GM21723 (cell line): Measurements from ENCODE around the gene ZNF484.
"Not testable (repeated sequence)": the region's sequence is repeated elsewhere in the genome, so short reads cannot be mapped to it uniquely, and the experiment has no call there.

Experiments used
- ATAC-seq: cut with Tn5 transposase; IDR thresholded peaks from one replicate; pipeline ENCODE4 v1.9.1; 2021; ENCODE audit warnings: mild to moderate bottlenecking, moderate library complexity; ENCODE audit not compliant: unreplicated experiment

ZNF484 gene

DNA sequence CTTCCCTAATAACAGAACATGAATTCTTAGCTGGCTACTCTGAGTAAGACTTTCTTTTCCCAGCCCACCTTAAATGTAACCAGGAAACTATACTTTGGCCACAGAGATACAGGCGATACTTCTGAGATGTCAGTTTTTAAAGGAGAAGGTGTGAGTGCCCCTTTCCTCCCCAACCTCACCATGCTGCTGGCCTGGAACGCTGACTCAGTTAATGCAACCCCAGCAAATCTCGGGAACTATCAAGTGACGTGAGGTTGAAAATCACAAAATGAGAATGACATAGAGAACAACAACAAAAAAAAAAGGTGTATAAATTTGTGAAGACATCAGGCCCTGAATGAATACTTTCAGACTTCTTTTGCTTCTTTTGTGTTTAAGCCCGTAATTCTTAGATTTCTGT lies 13.7 kb downstream of the ZNF484 start:
- ATAC-seq, result no peak

GRCh38 chr9:92860867-92861266 lies 17.0 kb downstream of the ZNF484 start:
- no peak for ATAC-seq

GRCh38 chr9:92857236-92857635 lies 20.6 kb downstream of the ZNF484 start:
- ATAC-seq, result no peak

- no peak for ATAC-seq
Measured at GRCh38 chr9:92853716-92854115, 24.1 kb downstream of the ZNF484 start.

DNA sequence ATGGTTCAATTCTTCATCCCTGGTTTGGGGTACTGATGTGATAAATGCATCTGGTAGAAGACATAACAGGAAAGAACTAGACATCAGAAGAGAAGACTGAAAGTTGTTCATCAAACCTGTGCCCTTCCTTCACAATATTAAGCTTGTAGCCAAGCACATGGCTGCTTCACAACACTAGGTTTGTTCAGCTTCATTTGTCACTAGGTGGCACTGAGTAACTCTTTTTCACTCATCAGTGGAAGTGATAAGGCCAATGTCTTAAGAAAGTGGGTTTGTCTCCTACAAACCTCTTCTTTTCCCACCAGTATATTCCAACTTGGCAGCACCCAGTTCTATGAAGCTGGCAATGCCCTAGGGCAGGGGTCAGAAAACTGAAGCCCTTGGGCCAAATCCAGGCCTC lies 26.9 kb downstream of the ZNF484 start:
- no peak for ATAC-seq

- not testable (repeated sequence) for ATAC-seq
Measured at GRCh38 chr9:92848740-92849139, 29.1 kb downstream of the ZNF484 start.

DNA sequence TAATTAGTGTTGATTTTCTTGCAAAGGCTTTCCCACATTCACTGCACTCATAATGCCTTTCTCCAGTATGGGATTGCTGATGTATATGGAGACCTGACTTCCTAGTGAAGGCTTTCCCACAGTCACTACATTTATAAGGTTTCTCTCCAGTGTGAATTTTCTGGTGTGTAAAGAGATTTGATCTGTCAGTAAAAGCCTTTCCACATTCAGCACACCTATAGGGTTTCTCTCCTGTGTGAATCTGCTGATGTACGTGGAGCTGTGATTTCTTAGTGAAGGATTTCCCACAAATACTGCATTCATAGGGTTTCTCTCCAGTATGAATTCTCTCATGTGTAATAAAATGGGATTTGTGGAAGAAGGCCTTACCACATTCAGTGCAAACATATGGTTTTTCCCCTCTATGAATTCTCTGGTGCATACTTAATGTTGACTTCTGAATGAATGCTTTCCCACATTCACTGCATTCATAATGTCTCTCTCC lies 31.1 kb downstream of the ZNF484 start:
- ATAC-seq, result no peak

GRCh38 chr9:92838411-92838810 lies 39.4 kb downstream of the ZNF484 start:
- ATAC-seq, result not testable (repeated sequence)

GRCh38 chr9:92837191-92837590 lies 40.6 kb downstream of the ZNF484 start:
- ATAC-seq, result no peak

DNA sequence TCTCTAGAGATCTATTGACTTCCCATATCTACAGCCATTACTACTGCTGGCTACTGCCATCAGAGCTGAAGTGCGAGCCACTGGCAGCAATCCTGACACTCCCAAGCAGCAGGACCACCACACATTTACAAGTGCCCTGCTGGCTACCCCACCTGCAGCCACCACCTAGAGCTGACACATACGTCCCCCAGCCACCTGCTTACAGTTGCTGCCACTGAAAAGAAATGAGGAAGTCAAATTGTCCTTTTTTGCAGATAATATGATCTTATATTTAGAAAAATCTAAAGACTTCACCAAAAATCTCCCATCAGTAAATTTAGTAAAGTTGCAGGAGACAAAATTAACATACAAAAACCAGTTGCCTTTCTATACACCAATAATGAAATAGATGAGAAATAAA lies 48.4 kb downstream of the ZNF484 start:
- ATAC-seq, result no peak

- not testable (repeated sequence) for ATAC-seq
Measured at GRCh38 chr9:92825065-92825464, 52.8 kb downstream of the ZNF484 start.

GRCh38 chr9:92820964-92821363 lies 56.9 kb downstream of the ZNF484 start:
- ATAC-seq, result no peak

GRCh38 chr9:92819898-92820297 lies 57.9 kb downstream of the ZNF484 start:
- ATAC-seq, result not testable (repeated sequence)

- ATAC-seq, result not testable (repeated sequence)
Measured at GRCh38 chr9:92809629-92810326, 68.1 kb downstream of the ZNF484 start.

DNA sequence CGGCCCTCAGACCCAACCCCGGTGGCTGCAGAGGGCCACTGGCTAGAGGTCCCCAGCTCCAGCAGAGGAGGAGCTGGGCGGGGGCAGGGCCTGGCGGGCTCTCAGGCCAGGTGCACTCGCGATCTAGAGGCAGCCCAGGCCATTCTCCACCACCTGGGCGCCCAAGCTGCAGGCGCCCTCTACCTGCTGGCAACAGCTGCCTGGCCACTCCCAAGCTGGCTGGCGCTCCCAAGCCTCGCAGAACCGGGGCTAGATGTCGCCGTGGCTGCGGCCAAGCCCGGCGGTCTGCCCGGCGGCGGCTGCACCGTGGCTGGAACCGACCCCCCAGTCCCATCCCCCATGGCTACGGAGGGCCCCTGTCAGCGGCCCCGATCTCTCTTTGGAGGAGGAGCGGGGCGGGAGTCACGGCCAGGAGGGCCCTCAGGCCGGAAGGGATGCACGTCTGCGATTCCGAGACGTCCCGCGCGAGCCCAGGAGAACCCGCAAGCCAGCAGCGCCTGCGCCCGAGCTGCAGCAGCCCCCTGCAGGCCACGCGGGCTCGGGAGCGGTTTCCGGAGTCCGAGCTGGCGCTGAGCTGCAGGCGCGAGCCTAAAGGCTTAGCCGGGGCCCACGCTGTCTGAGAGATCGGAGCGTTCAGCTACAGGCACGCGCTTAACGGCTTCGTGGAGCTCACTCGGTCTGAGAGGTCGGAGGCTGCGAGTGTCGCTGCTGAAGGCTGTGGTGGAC lies 68.9 kb downstream of the ZNF484 start:
- no peak for ATAC-seq

- ATAC-seq, result no peak
Measured at GRCh38 chr9:92807757-92808725, 69.8 kb downstream of the ZNF484 start.

- no peak for ATAC-seq
Measured at GRCh38 chr9:92807031-92807756, 70.6 kb downstream of the ZNF484 start.

- no peak for ATAC-seq
Measured at GRCh38 chr9:92804727-92805126, 73.1 kb downstream of the ZNF484 start.

DNA sequence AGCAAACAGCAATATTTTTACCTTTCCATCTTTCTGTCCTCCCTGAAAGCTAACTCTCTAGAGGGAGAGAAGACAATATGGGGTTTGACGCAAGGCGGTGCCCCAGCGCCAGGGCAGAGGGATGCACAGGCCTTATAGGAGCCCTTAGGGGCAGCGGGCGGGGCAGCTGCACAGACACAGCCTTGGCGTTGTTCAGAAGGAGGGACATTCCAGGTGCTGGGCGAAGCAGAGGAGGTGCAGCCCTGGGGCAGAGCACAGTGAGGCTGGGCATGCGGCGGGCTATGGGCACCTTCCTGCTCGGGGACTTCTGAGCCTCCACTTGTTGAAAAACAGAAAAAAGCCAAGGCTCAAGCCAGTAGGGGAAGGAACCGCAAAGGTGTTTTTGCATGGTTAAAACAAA lies 79.5 kb downstream of the ZNF484 start:
- ATAC-seq, result no peak

GRCh38 chr9:92796337-92796804 lies 81.5 kb downstream of the ZNF484 start:
- ATAC-seq, result not testable (repeated sequence)
